H9 (cell line): Measurements from ENCODE around the gene ETFA. TPM values are rescaled to one million over a fixed set of nuclear protein-coding genes. Genes with fewer than 3 reads are reported as not detected.

ENCODE experiments used
- DNase-seq: peaks from one replicate; pipeline ENCODE4 v3.0.0-alpha.2; 2017
- H2AFZ ChIP-seq: one replicate; pipeline ENCODE4 v1.6.1; 2013; ENCODE audit warnings: mild to moderate bottlenecking, low read length, control low read depth, moderate library complexity
- H2AK5ac ChIP-seq: 2 replicates; pipeline ENCODE4 v1.6.1; 2013; ENCODE audit warnings: low read length, control low read depth, mixed read lengths; ENCODE audit not compliant: insufficient read length
- H2BK120ac ChIP-seq: one replicate; pipeline ENCODE4 v1.6.1; 2013; ENCODE audit warnings: low read depth, mild to moderate bottlenecking, low read length, control low read depth, inconsistent platforms; ENCODE audit not compliant: poor library complexity, severe bottlenecking
- H2BK12ac ChIP-seq: 2 replicates; pipeline ENCODE4 v1.6.1; 2013; ENCODE audit warnings: low read length, control low read depth, mixed read lengths, low read depth; ENCODE audit not compliant: insufficient read length
- H2BK15ac ChIP-seq: 2 replicates; pipeline ENCODE4 v1.6.1; 2013; ENCODE audit warnings: low read depth, low read length, control low read depth
- H2BK20ac ChIP-seq: one replicate; pipeline ENCODE4 v1.6.1; 2013; ENCODE audit warnings: low read depth, mild to moderate bottlenecking, low read length, control low read depth, inconsistent platforms; ENCODE audit not compliant: poor library complexity, severe bottlenecking
- H2BK5ac ChIP-seq: 2 replicates; pipeline ENCODE4 v1.6.1; 2013; ENCODE audit warnings: low read length, control low read depth, mixed read lengths; ENCODE audit not compliant: insufficient read length
- H3K14ac ChIP-seq: 2 replicates; pipeline ENCODE4 v1.6.1; 2013; ENCODE audit warnings: low read length, control low read depth; ENCODE audit not compliant: insufficient read depth
- H3K18ac ChIP-seq: 2 replicates; pipeline ENCODE4 v1.6.1; 2013; ENCODE audit warnings: low read depth, mild to moderate bottlenecking, mixed read lengths, low read length, control low read depth; ENCODE audit not compliant: insufficient read length
- H3K23ac ChIP-seq: 2 replicates; pipeline ENCODE4 v1.6.1; 2013; ENCODE audit warnings: low read length, control low read depth, mixed read lengths, low read depth; ENCODE audit not compliant: insufficient read length
- H3K23me2 ChIP-seq: 2 replicates; pipeline ENCODE4 v1.6.1; 2013; ENCODE audit warnings: low read depth, mild to moderate bottlenecking, mixed read lengths, low read length, control low read depth; ENCODE audit not compliant: insufficient read length, poor library complexity, severe bottlenecking
- H3K27ac ChIP-seq: 2 replicates; pipeline ENCODE4 v1.5.1; 2013; ENCODE audit warnings: low read length, control low read depth, mixed read lengths, low read depth; ENCODE audit not compliant: insufficient read length
- H3K27me3 ChIP-seq: 2 replicates; pipeline ENCODE4 v1.6.1; 2013; ENCODE audit warnings: low read length, control low read depth, inconsistent platforms; ENCODE audit not compliant: insufficient read depth
- H3K4ac ChIP-seq: 2 replicates; pipeline ENCODE4 v1.6.1; 2013; ENCODE audit warnings: low read depth, mild to moderate bottlenecking, control low read depth, inconsistent platforms, low read length, moderate library complexity
- H3K4me1 ChIP-seq: 2 replicates; pipeline ENCODE4 v1.6.1; 2013; ENCODE audit warnings: low read length, control low read depth, inconsistent platforms; ENCODE audit not compliant: insufficient read depth
- H3K4me2 ChIP-seq: 2 replicates; pipeline ENCODE4 v1.6.1; 2013; ENCODE audit warnings: low read length, control low read depth, mixed read lengths; ENCODE audit not compliant: insufficient read length, insufficient read depth
- H3K56ac ChIP-seq: 2 replicates; pipeline ENCODE4 v1.6.1; 2013; ENCODE audit warnings: low read depth, mild to moderate bottlenecking, mixed read lengths, low read length, control low read depth; ENCODE audit not compliant: insufficient read length
- H3K79me1 ChIP-seq: 2 replicates; pipeline ENCODE4 v1.6.1; 2013; ENCODE audit warnings: low read depth, mild to moderate bottlenecking, moderate library complexity, low read length, control low read depth, inconsistent platforms; ENCODE audit not compliant: insufficient read depth, poor library complexity, severe bottlenecking
- H3K79me2 ChIP-seq: 2 replicates; pipeline ENCODE4 v1.6.1; 2013; ENCODE audit warnings: low read length, control low read depth, inconsistent platforms; ENCODE audit not compliant: insufficient read depth
- H3K9ac ChIP-seq: 2 replicates; pipeline ENCODE4 v1.6.1; 2013; ENCODE audit warnings: low read length, control low read depth, mixed read lengths; ENCODE audit not compliant: insufficient read length; ENCODE audit errors: extremely low read depth
- H3K9me3 ChIP-seq: one replicate; pipeline ENCODE4 v1.6.1; 2013; ENCODE audit warnings: low read depth, low read length, inconsistent platforms; ENCODE audit not compliant: control insufficient read depth
- H3T11ph ChIP-seq: one replicate; pipeline ENCODE4 v1.6.1; 2013; ENCODE audit warnings: mild to moderate bottlenecking, low read length, control low read depth, inconsistent platforms
- H4K20me1 ChIP-seq: one replicate; pipeline ENCODE4 v1.6.1; 2013; ENCODE audit not compliant: control insufficient read depth, insufficient read length, insufficient read depth
- H4K5ac ChIP-seq: 2 replicates; pipeline ENCODE4 v1.6.1; 2013; ENCODE audit warnings: low read depth, mild to moderate bottlenecking, mixed read lengths, low read length, control low read depth; ENCODE audit not compliant: insufficient read length
- H4K8ac ChIP-seq: replicated peaks from 2 replicates; pipeline ENCODE4 v1.6.1; 2013; ENCODE audit warnings: low read length, control low read depth, mixed read lengths, low read depth; ENCODE audit not compliant: insufficient read length
- H4K91ac ChIP-seq: 2 replicates; pipeline ENCODE4 v1.6.1; 2013; ENCODE audit warnings: low read depth, mild to moderate bottlenecking, moderate library complexity, mixed read lengths, low read length, control low read depth; ENCODE audit not compliant: insufficient read length
- H3K27ac Mint-ChIP-seq, 3 experiments: 2 replicates in 2 of 3; 3 replicates in 1 of 3; pipeline ENCODE4 v1.8.0; 2020 to 2021; ENCODE audit warnings: mixed read lengths in 3 of 3, mild to moderate bottlenecking in 1 of 3, moderate library complexity in 1 of 3
- H3K27me3 Mint-ChIP-seq: 2 replicates; pipeline ENCODE4 v1.8.0; 2021; ENCODE audit warnings: low read depth, mild to moderate bottlenecking, moderate library complexity, mixed read lengths
- H3K36me3 Mint-ChIP-seq, 3 experiments: 2 replicates in 2 of 3; 3 replicates in 1 of 3; pipeline ENCODE4 v1.8.0; 2020 to 2021; ENCODE audit warnings: low read depth in 3 of 3, mixed read lengths in 3 of 3; ENCODE audit not compliant: insufficient read depth in 1 of 3
- H3K4me1 Mint-ChIP-seq, 2 experiments: 2 replicates each; pipeline ENCODE4 v1.8.0; 2020; ENCODE audit warnings: mixed read lengths in 2 of 2
- H3K4me3 Mint-ChIP-seq, 2 experiments: 2 replicates in 1 of 2; 3 replicates in 1 of 2; pipeline ENCODE4 v1.8.0; 2020 to 2021; ENCODE audit warnings: mild to moderate bottlenecking in 2 of 2, mixed read lengths in 2 of 2, moderate library complexity in 1 of 2
- H3K9me3 Mint-ChIP-seq, 2 experiments: 2 replicates in 1 of 2; 3 replicates in 1 of 2; pipeline ENCODE4 v1.8.0; 2020; ENCODE audit warnings: mild to moderate bottlenecking in 2 of 2, mixed read lengths in 2 of 2, moderate library complexity in 1 of 2
- CTCF ChIP-seq: fragments of 200-600 bp; sonication (generic); conservative IDR thresholded peaks from 3 replicates; pipeline ENCODE4 v1.8.0; 2021; ENCODE audit warnings: antibody characterized with exemption, mild to moderate bottlenecking
- WGBS: extraction: QIAGEN DNeasy Blood & Tissue Kit; methylation state at CpG from one replicate; pipeline ENCODE4 v1.1.7; 2013; ENCODE audit warnings: missing lambda C conversion rate, low lambda C conversion rate, mixed read lengths; ENCODE audit not compliant: insufficient read length; ENCODE audit errors: extremely low coverage; 5-methylcytosine and 5-hydroxymethylcytosine counted together
- total RNA-seq: library from RNA; stranded (reverse); gene quantifications from 2 replicates; pipeline ENCODE4 v1.2.1, GENCODE V29; 2021

Gene ETFA
- total RNA-seq, 1 experiment from 2014 or later = 109 TPM

GRCh38 chr15:76274226-76274625, 37.0 kb downstream of the ETFA start:
- TF ChIP-seq CTCF = no peak
- H3K9me3 ChIP-seq = no peaks in the 10 kb centered on the region
- no peak for DNase-seq
- no peak overlapping the region for H2AFZ ChIP-seq
- H3K79me2 ChIP-seq = no peaks in the 10 kb centered on the region
- H2BK12ac ChIP-seq = no peak overlapping the region
- H3T11ph ChIP-seq = no peak overlapping the region
- no peak overlapping the region for H2BK5ac ChIP-seq
- H2AK5ac ChIP-seq = no peak overlapping the region
- Mint-ChIP-seq H3K4me1 (peaks cover 4% of the 10 kb centered on the region in 2 experiments; a peak in 2 of 4 replicates), H3K27me3 (no peaks in the 10 kb centered on the region), H3K9me3 (peaks cover 3 to 9% of the 10 kb centered on the region in 2 experiments; a peak in 3 of 5 replicates), H3K27ac (no peak overlapping the region), H3K36me3 (peaks cover 16 to 51% (median 29%) of the 10 kb centered on the region in 3 experiments), H3K4me3 (no peak overlapping the region)
- H3K18ac ChIP-seq = no peak overlapping the region
- H2BK120ac ChIP-seq = no peak overlapping the region
- no peak overlapping the region for H4K91ac ChIP-seq
- H3K56ac ChIP-seq = no peak overlapping the region
- no peak overlapping the region for H3K9ac ChIP-seq
- H3K4me1 ChIP-seq = no peaks in the 10 kb centered on the region
- no peaks in the 10 kb centered on the region for H3K23me2 ChIP-seq
- no peaks in the 10 kb centered on the region for H3K27me3 ChIP-seq
- no peak overlapping the region for H4K8ac ChIP-seq
- H3K4me2 ChIP-seq = no peak overlapping the region
- H3K79me1 ChIP-seq = no peaks in the 10 kb centered on the region
- WGBS = no CpG with 5 or more reads among the region's 2 CpGs
- H3K23ac ChIP-seq = no peak overlapping the region
- no peak overlapping the region for H4K5ac ChIP-seq
- no peak overlapping the region for H3K14ac ChIP-seq
- H2BK20ac ChIP-seq = no peak overlapping the region
- no peaks in the 10 kb centered on the region for H4K20me1 ChIP-seq
- H3K4ac ChIP-seq = no peak overlapping the region
- no peak overlapping the region for H2BK15ac ChIP-seq
- H3K27ac ChIP-seq = no peak overlapping the region
